GM13976 (cell line): ENCODE results near the gene C19orf67.
"Not testable (repeated sequence)": the region's sequence is repeated elsewhere in the genome, so short reads cannot be mapped to it uniquely, and the experiment has no call there.

Experiments used
- DNase-seq: peaks from one replicate; pipeline ENCODE4 v3.0.0; 2012; ENCODE audit warnings: low spot score
- CTCF ChIP-seq: IDR thresholded peaks from 2 replicates; pipeline ENCODE4 v1.5.1; 2012; ENCODE audit warnings: borderline replicate concordance, mild to moderate bottlenecking; ENCODE audit not compliant: insufficient read depth; ENCODE audit errors: extremely low read depth, missing control alignments, control extremely low read depth
- in situ Hi-C: fragments of 300-500 bp; cut with MboI; formaldehyde crosslinking; loops from one replicate; pipeline ENCODE4 v1.12.0; 2022; ENCODE audit warnings: low sequenced_read_pairs, mixed read lengths, inconsistent platforms; ENCODE audit not compliant: unreplicated experiment

C19orf67 gene

GRCh38 chr19:14042659-14043608 is 42.6 kb downstream of the C19orf67 start:
- peak; percentile 27 for TF ChIP-seq CTCF
- in situ Hi-C loops, result not testable (repeated sequence)
- peak; percentile 66 for DNase-seq

DNA sequence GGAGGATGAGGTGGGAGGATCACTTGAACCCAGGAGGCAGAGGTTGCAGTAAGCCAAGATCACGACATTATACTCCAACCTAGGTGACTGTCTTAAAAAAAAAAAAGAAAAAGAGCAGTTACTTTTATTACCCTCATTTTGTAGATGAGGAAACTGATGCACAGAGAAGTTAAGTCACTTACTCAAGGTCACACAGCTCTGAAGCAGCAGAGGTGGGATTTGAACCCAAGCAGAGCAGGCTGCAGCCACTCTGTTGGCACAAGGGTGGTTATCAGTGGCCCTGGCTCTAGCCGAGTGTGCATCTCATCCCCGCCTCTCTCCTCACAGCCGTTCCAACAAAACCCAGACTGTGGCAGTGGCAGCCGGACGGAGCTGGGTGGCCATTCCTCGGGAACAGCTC is 46.4 kb downstream of the C19orf67 start:
- in situ Hi-C loops, result no loop called here
- DNase-seq, result no peak
- no peak for TF ChIP-seq CTCF

DNA sequence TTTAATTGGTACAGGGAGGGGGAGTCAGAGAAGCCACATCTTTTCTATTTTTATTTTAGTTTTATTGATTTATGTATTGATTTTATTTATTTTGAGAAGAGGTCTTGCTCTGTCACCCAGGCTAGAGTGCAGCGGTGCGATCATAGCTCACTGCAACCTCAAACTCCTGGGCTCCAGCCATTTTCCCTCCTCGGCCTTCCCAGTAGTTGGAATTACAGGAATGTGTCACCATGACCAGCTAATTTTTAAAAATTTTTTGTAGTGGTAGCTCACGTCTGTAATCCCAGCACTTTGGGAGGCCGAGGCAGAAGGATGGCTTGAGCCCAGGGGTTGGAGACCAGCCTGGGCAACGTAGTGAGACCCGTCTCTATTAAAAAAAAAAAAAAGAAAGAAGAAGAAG is 49.9 kb downstream of the C19orf67 start:
- in situ Hi-C loops, result no loop called here
- no peak for TF ChIP-seq CTCF
- DNase-seq, result no peak

DNA sequence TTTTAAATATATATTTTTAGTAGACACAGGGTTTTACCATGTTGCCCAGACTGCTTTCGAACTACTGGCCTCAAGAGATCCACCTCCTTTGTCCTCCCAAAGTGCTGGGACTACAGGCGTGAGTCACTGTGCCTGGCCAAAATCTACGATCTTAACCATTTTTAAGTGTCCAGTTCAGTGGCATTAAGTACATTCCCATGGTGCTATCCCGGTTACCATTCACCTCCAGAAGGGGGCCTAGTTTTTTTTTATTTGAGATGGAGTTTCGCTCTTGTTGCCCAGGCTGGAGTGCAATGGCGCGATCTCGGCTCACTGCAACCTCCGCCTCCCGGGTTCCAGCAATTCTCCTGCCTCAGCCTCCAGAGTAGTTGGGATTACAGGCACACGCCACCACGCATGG is 50.4 kb downstream of the C19orf67 start:
- in situ Hi-C loops, result not testable (repeated sequence)
- DNase-seq, result peak; percentile 1

DNA sequence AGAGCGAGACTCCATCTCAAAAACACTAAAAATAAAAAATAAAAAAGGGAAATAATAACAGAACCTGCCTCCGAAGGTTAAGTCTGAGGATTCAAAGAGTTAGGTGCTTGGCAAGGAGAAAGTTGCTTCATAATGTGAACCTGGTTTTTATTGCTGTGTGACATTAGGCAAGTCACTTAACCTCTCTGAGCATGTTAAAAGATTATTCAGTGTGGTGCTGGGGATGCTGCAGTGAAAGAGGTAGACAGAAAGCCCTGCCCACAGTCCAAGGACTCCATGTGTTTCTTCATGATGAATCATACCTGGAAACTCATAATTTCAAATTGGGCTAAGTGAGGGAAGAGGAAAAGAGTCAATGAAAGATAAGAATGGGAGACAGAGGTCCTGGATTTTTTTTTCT is 51.6 kb downstream of the C19orf67 start:
- no peak for TF ChIP-seq CTCF

DNA sequence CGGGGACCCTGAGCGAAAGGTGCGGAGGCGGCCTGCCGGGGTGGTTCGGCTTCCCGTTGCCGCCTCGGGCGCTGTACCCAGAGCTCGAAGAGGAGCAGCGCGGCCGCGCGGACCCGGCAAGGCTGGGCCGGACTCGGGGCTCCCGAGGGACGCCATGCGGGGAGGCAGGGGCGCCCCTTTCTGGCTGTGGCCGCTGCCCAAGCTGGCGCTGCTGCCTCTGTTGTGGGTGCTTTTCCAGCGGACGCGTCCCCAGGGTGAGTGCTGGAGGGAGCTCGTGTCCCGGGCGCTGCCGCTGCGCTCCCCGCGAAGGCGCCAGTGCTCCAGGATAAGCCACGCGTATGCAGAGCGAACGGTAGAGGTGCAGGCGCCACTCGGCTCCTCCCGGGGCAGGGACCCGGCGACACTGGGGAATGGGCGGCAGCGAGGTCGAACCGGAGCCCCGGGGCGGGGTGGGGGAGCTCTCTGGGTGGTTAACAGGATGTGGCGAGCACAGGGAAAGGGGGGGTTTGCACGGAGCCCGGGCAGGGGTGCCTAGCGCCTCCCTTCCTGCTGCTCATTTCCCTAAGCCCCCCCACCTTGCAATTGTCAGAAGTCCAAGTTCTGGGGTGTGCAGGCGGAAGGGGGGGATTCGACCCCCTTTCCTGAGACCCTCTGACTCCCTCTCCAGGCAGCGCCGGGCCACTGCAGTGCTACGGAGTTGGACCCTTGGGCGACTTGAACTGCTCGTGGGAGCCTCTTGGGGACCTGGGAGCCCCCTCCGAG is 53.7 kb downstream of the C19orf67 start, which contains the start of gene IL27RA:
TSS of gene IL27RA (plus strand) at position 44 of the 762 bp plus-strand sequence. CDS start at position 155, 111 bp downstream.
- TF ChIP-seq CTCF, result peak; percentile 79
- DNase-seq, result peak; percentile 86
- in situ Hi-C loops, result no loop called here

More for the DNA sequence above, 51.6 kb downstream of the C19orf67 start:
- DNase-seq, result peak; percentile 1
- in situ Hi-C loops, result no loop called here
